Measurements from ENCODE around the gene ZFYVE28.

ZFYVE28 gene

GRCh38 chr4:2272026-2272827 lies 146.2 kb downstream of the ZFYVE28 start:
- TF ChIP-seq TEAD4 (IDR thresholded peaks at IDR 0.05), result no peak
- no peak for TF ChIP-seq YY1 (IDR thresholded peaks at IDR 0.05; ENCODE audit: low read depth)
- TF ChIP-seq REST (IDR thresholded peaks at IDR 0.05; ENCODE audit: low read depth), result no peak
- TF ChIP-seq RAD21 (IDR thresholded peaks at IDR 0.05; ENCODE audit: low read depth), result no peak
- no peak for TF ChIP-seq CEBPB (IDR thresholded peaks at IDR 0.05)
- TF ChIP-seq FOXM1 (IDR thresholded peaks at IDR 0.05; ENCODE audit: borderline replicate concordance, low read depth), result no peak
- no peak for TF ChIP-seq NFIC (IDR thresholded peaks at IDR 0.05)
- TF ChIP-seq ZBTB7A (IDR thresholded peaks at IDR 0.05; ENCODE audit: low read depth), result no peak
- TF ChIP-seq, protein P1, sequence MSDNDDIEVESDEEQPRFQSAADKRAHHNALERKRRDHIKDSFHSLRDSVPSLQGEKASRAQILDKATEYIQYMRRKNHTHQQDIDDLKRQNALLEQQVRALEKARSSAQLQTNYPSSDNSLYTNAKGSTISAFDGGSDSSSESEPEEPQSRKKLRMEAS (IDR thresholded peaks at IDR 0.05), result no peak
- TF ChIP-seq EP300 (IDR thresholded peaks at IDR 0.05; ENCODE audit: borderline replicate concordance), result no peak
- TF ChIP-seq CREB1 (IDR thresholded peaks at IDR 0.05; ENCODE audit: low read depth), result no peak
- no peak for TF ChIP-seq TAF1 (IDR thresholded peaks at IDR 0.05; ENCODE audit: low read depth)
- no peak for TF ChIP-seq TCF12 (IDR thresholded peaks at IDR 0.05; ENCODE audit: low read depth)
- no peak for TF ChIP-seq EGR1 (IDR thresholded peaks at IDR 0.05)
- TF ChIP-seq, protein P2, sequence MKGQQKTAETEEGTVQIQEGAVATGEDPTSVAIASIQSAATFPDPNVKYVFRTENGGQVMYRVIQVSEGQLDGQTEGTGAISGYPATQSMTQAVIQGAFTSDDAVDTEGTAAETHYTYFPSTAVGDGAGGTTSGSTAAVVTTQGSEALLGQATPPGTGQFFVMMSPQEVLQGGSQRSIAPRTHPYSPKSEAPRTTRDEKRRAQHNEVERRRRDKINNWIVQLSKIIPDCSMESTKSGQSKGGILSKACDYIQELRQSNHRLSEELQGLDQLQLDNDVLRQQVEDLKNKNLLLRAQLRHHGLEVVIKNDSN (IDR thresholded peaks at IDR 0.05), result no peak

DNA sequence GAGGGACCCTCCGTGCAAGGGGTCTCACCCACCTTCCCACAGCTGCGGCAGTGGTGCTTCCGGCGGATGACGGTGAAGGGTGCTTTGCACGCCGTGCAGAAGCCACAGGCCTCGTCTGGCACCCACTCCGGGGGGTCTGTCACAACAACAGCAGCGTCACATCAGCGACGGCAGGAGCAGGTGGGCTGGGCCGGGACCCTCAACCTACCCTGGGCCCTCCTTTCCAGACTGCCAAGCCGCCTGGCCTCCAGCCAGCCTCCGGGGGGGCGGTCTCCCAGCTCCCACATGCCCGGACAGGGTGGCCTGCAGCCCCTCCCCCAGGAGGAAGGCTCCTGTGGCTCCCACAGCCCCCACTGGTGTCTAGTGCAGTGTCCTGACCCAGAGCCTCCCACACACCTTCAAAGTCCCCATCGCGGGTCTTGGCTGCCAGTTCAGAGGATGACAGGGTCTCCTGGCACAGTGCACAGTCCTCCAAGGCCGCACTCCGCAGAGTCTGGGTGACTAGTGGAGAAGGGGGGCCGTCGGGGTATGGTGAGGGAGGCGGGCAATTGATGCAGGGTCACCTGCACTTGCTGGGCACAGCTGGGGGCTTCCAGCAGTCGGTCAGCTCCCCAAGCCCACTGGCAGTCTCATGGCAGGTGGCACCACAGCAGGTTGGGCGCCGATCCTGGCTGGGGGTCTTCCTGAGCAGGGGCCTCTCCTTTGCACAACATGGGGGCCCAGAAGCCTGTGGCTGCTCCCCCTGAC lies 147.0 kb downstream of the ZFYVE28 start:
- TF ChIP-seq EP300 (IDR thresholded peaks at IDR 0.05; ENCODE audit: borderline replicate concordance), result no peak
- no peak for TF ChIP-seq CEBPB (IDR thresholded peaks at IDR 0.05)
- TF ChIP-seq TAF1 (IDR thresholded peaks at IDR 0.05; ENCODE audit: low read depth), result no peak
- TF ChIP-seq REST (IDR thresholded peaks at IDR 0.05; ENCODE audit: low read depth), result no peak
- no peak for TF ChIP-seq ZBTB7A (IDR thresholded peaks at IDR 0.05; ENCODE audit: low read depth)
- TF ChIP-seq TEAD4 (IDR thresholded peaks at IDR 0.05), result no peak

GRCh38 chr4:2270341-2271165 lies 147.9 kb downstream of the ZFYVE28 start:
- TF ChIP-seq ZBTB7A (IDR thresholded peaks at IDR 0.05; ENCODE audit: low read depth) (no peak), TEAD4 (IDR thresholded peaks at IDR 0.05) (no peak), CREB1 (IDR thresholded peaks at IDR 0.05; ENCODE audit: low read depth) (no peak), REST (IDR thresholded peaks at IDR 0.05; ENCODE audit: low read depth) (no peak), EP300 (IDR thresholded peaks at IDR 0.05; ENCODE audit: borderline replicate concordance) (no peak), EGR1 (IDR thresholded peaks at IDR 0.05) (no peak)
- TF ChIP-seq, protein P2 (IDR thresholded peaks at IDR 0.05), result no peak
- TF ChIP-seq, protein P1 (IDR thresholded peaks at IDR 0.05), result no peak
